Calu3 (cell line): ENCODE measurements around the gene CHKA. TPM values are rescaled to one million over a fixed set of nuclear protein-coding genes. Genes with fewer than 3 reads are reported as not detected.
A peak's percentile ranks its signal among the peaks of the same experiment; 100 is the strongest.

Experiments used
- BruUV-seq: library from RNA; stranded (reverse); fragments of 400-500 nt; replicated peaks from 2 replicates; lab custom pipeline; 2021; lab: Mats Ljungman, UMichigan
- CTCF ChIA-PET: fragments of 300-600 bp; sonication (Branson Sonifier 250); formaldehyde crosslinking; loops from one replicate; lab custom pipeline; 2022; ENCODE audit warnings: antibody characterized with exemption; lab: Charles Lee
- DNase-seq: peaks from one replicate; pipeline ENCODE4 v3.0.0; 2022
- H3K27ac Mint-ChIP-seq: one replicate; pipeline ENCODE4 v1.8.0; 2022; ENCODE audit warnings: mixed read lengths; ENCODE audit not compliant: unreplicated experiment
- H3K27me3 Mint-ChIP-seq: one replicate; pipeline ENCODE4 v1.8.0; 2022; ENCODE audit warnings: mixed read lengths; ENCODE audit not compliant: unreplicated experiment
- H3K36me3 Mint-ChIP-seq: one replicate; pipeline ENCODE4 v1.8.0; 2022; ENCODE audit warnings: mild to moderate bottlenecking, moderate library complexity, mixed read lengths; ENCODE audit not compliant: insufficient read depth, unreplicated experiment
- H3K4me1 Mint-ChIP-seq: one replicate; pipeline ENCODE4 v1.8.0; 2022; ENCODE audit warnings: mild to moderate bottlenecking, low read depth, mixed read lengths; ENCODE audit not compliant: unreplicated experiment
- H3K4me3 Mint-ChIP-seq: one replicate; pipeline ENCODE4 v1.8.0; 2022; ENCODE audit warnings: mild to moderate bottlenecking, low read depth, moderate library complexity, mixed read lengths; ENCODE audit not compliant: unreplicated experiment
- H3K9me3 Mint-ChIP-seq: one replicate; pipeline ENCODE4 v1.8.0; 2022; ENCODE audit warnings: low read depth, mixed read lengths; ENCODE audit not compliant: unreplicated experiment
- CTCF ChIP-seq: fragments of 200-600 bp; IDR thresholded peaks from one replicate; pipeline ENCODE4 v1.8.0; 2022; ENCODE audit warnings: antibody characterized with exemption; ENCODE audit not compliant: unreplicated experiment
- intact Hi-C: fragments of 100-400 bp; cut with micrococcal nuclease; formaldehyde crosslinking; loops from one replicate; pipeline ENCODE4 v1.10.0; 2022; ENCODE audit not compliant: unreplicated experiment
- total RNA-seq: library from RNA; stranded (reverse); gene quantifications from 2 replicates; pipeline ENCODE4 v1.2.3, GENCODE V29; 2022

The CHKA gene
- total RNA-seq, 1 experiment from 2014 or later, result 104 TPM

GRCh38 chr11:68014947-68015447 is 106.2 kb downstream of the CHKA start:
- peak overlapping the region; percentile 88 for H3K4me3 Mint-ChIP-seq
- no peaks in the 10 kb centered on the region for H3K27me3 Mint-ChIP-seq
- H3K27ac Mint-ChIP-seq, result peak overlapping the region; percentile 97
- H3K36me3 Mint-ChIP-seq, result peaks cover 83% of the 10 kb centered on the region
- H3K4me1 Mint-ChIP-seq, result peaks cover 87% of the 10 kb centered on the region
- no TSS peak for BruUV-seq
- CTCF ChIA-PET, result no interaction called here
- DNase-seq, result no peak
- no peak for TF ChIP-seq CTCF
- H3K9me3 Mint-ChIP-seq, result no peaks in the 10 kb centered on the region
- intact Hi-C loops, result no loop called here

- intact Hi-C loops, result no loop called here
- TF ChIP-seq CTCF, result no peak
- Mint-ChIP-seq H3K36me3 (peaks cover 89% of the 10 kb centered on the region), H3K27me3 (no peaks in the 10 kb centered on the region), H3K27ac (peak overlapping the region; percentile 97), H3K9me3 (no peaks in the 10 kb centered on the region), H3K4me3 (peak overlapping the region; percentile 88), H3K4me1 (peaks cover 90% of the 10 kb centered on the region)
- CTCF ChIA-PET, result no interaction called here
- no TSS peak for BruUV-seq
- DNase-seq, result peak; percentile 96
Observed at GRCh38 chr11:68014157-68014946, 106.8 kb downstream of the CHKA start.

- TSS peak; percentile 1 for BruUV-seq
- intact Hi-C loops, result no loop called here
- no peak for DNase-seq
- Mint-ChIP-seq H3K4me3 (peak overlapping the region; percentile 88), H3K27me3 (no peaks in the 10 kb centered on the region), H3K27ac (peak overlapping the region; percentile 97), H3K4me1 (peaks cover 96% of the 10 kb centered on the region), H3K9me3 (no peaks in the 10 kb centered on the region), H3K36me3 (peaks cover 89% of the 10 kb centered on the region)
- TF ChIP-seq CTCF, result no peak
- CTCF ChIA-PET, result interaction anchor here (0.6 to 1.0 kb wide), 4 partner anchors 93 to 191 kb away, joined by 3 to 8 read pairs (median 5); no protein-coding TSS in a partner anchor
Observed at GRCh38 chr11:68013611-68014156, 107.5 kb downstream of the CHKA start.

- Mint-ChIP-seq H3K9me3 (no peaks in the 10 kb centered on the region), H3K4me1 (peaks cover 94% of the 10 kb centered on the region), H3K27ac (peak overlapping the region; percentile 97), H3K36me3 (peaks cover 90% of the 10 kb centered on the region), H3K27me3 (no peaks in the 10 kb centered on the region), H3K4me3 (peak overlapping the region; percentile 88)
- peak; percentile 91 for DNase-seq
- CTCF ChIA-PET, result interaction anchor here (0.6 to 1.0 kb wide), 5 partner anchors 93 to 986 kb away, joined by 3 to 8 read pairs (median 4); no protein-coding TSS in a partner anchor
- intact Hi-C loops, result no loop called here
- BruUV-seq, result no TSS peak
- TF ChIP-seq CTCF, result no peak
Observed at GRCh38 chr11:68012843-68013610, 108.2 kb downstream of the CHKA start.
